ELR (cell line): ENCODE results near the gene SYTL3.

Source experiments
- DNase-seq: peaks from one replicate; pipeline ENCODE4 v3.0.0-alpha.2; 2015; ENCODE audit warnings: low read depth

Gene SYTL3

GRCh38 chr6:158793432-158793831, 143.6 kb downstream of the SYTL3 start:
- DNase-seq: peak; percentile 73

GRCh38 chr6:158795516-158795915, 145.7 kb downstream of the SYTL3 start:
- no peak for DNase-seq

DNA sequence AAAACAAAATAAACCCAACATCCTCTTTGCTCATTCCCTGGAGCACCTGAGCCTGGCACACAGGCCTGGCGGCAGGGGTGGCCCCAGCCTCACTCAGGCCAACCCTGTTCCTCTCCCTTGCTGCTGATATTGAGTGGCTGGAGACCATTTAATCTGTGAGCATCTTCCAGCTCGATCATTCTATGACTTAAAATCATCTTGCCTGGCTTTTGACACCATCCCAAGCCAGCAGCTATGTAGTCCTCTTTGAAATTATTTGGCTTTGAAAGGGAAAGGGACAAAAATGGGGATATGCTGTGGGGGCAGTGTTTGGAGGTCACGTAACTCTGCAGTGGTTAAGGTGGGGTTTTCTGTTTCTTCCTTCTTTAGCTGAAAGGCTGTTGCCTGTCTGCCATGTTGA, 146.5 kb downstream of the SYTL3 start:
- no peak for DNase-seq

GRCh38 chr6:158797331-158798310, 147.8 kb downstream of the SYTL3 start:
- DNase-seq: no peak

GRCh38 chr6:158798311-158798710, 148.5 kb downstream of the SYTL3 start:
- DNase-seq: no peak

DNA sequence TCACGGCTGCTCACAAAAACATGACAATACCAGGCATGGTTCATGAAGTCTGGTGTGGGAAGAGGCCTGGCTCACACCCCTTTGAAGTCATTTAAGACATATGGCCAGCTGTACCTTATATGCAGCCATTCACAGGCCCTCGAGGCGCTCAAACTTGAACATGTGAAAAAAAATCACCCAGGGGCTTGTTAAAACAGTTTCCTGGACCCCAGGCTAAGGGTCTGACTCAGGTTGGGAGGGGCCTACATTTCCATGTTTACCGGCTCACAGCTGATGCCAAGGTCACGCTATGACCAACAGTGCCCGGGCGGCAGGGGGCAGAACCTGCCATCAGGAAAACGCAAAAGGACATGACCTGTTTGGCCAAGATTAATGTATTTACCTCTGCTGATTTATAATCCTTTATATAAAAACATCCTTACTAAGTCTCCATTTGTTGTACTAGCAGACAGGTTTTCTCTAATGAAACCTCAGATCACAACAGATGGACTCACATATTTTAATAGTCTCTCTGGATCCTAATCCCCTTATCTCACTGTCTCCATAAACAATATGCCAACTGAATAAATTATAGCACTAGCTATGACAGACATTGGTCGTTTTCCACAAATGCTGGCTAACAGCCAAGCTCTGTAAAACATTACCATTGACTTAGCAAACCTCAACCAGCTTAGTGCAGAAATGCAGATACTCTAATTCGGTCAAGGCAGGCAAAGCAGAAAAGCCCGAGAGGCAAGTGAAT, 149.4 kb downstream of the SYTL3 start:
- peak; percentile 25 for DNase-seq

- no peak for DNase-seq
Measured at GRCh38 chr6:158801655-158802294, 151.9 kb downstream of the SYTL3 start.

GRCh38 chr6:158803733-158804143, 153.9 kb downstream of the SYTL3 start:
- DNase-seq: peak; percentile 50

DNA sequence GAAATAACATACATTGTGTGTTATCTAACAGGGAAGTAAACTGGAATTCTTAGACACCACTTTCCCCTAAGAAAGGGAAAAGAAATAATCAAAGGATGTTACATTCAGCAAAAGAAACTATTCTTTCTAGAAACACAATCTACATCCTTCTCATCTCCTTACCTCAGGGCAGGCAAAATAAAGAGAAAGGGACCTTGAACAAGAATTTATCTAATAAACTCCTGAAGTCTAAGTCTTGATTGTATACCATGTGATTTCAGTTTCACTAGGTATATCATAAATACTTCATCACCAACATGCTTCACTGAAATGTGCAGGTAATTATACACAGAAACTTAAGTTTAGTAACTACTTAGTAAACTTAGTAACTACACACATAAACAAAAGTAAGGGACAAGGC, 154.4 kb downstream of the SYTL3 start:
- no peak for DNase-seq

DNA sequence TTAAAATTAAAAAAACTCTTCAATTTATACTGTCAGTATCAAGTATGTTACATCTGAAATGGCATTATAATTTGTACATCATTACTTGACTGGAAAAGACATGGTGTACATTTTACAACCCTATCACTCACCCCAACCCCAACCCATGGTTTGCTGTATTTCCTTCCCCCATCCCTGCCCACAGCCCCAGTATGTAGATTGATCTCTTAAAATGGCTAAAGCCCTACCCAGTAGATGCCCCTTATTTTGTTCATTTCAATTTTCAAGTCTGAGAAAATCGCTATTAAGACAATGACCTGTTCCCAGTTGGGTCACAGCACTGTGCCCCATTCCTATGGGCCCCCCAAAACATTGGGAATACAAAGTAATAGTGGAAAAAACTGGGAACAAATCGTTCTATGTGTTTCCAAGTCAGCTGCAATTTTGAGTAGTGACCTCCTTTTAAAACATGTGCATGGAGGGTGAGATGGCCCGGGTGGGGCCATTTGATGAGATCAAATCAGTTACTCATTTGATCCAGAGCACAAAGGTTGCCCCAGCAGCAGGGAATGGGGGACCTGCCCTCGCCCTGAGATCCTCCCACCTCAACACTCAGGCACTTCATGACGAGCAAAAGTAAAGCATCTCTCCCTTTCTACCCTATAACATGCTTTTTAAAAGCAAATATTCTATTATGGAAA, 156.0 kb downstream of the SYTL3 start:
- DNase-seq: no peak

DNA sequence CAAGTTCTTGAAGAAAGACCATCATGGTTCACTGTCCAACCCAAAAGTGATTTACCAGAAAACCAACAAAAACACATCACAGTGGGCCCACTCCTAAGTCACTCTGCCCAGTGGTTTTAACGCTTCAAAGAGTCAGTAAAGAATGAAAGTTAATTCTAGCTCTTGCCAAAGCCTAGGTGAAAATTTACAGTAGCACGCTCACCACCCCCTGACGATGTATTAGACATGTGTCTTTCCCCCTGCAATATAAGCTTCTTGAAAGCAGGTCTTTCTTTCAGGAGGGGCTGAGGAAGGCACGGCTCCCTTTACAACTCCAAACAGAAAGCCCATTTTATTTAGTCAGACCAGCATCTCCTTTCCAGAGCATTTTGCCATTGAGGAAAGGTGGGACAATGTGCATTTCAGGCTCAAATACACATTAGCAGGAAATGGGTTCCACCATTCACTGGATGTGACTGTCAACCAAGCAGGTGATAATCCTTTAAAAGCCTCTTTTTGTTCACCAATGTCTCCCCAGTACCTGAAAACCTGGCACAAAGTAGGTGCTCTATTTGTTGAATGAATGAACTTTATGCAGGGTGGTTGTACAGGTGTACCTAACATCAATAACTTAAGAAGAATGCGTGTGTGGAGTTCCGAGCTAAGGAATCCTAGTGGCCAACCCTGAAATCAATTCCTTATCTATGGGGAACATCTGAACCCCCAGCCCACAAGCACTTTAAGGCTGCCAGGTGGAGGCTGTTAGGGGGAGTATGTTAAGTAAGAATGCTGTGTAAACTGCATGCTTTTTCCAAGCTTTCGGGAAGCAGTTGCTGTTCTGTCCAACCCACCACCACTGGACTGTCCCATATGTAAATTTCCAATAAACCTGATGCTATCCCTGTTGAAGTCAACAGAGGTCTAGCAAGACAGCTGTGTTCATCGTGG, 157.9 kb downstream of the SYTL3 start:
- DNase-seq: no peak

GRCh38 chr6:158808442-158808833, 158.6 kb downstream of the SYTL3 start:
- no peak for DNase-seq

- no peak for DNase-seq
Measured at GRCh38 chr6:158808941-158809678, 159.3 kb downstream of the SYTL3 start.

DNA sequence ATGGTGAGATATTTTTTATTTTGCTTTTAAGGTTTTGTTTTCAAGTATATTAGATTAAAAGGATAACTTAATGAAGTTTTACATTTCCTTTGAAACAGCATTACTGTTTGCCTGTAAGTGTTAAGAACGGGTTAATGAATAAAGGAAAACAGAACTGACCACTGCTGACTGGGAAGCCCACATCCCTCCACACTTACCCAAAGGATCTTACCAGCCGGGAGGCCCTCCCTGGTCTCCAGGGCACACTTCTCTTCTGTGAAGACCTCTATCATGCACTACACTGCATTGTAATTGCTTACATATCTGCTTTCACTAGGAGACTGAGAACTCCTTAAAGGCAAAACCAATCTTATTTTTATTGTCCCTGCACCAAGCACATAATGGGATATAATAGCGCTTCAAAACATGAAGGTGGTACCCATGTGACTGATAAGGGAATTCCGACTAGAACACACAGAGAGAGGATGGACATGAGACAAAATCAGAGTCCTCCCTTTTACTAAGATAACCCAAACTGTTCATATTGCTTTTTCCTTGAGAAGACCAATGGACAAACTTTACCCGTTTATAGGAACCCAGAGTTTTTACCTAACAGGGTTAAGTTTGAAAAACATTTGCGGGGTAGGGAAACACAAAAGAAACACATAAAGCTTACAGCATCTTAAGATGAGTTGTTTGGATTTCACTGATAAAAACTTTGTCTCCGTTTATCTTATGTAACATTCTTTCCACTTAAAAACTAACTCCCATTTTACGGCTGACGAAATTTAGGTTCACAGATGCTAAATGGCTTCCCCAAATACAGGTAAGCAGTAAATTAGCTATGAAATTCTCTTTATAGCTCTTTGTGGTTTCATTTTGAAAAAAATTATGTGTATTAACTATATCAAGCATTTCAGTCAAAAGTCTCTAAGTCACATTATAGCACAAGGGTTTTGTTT, 160.6 kb downstream of the SYTL3 start:
- no peak for DNase-seq

GRCh38 chr6:158812611-158813010, 162.8 kb downstream of the SYTL3 start:
- DNase-seq: no peak

DNA sequence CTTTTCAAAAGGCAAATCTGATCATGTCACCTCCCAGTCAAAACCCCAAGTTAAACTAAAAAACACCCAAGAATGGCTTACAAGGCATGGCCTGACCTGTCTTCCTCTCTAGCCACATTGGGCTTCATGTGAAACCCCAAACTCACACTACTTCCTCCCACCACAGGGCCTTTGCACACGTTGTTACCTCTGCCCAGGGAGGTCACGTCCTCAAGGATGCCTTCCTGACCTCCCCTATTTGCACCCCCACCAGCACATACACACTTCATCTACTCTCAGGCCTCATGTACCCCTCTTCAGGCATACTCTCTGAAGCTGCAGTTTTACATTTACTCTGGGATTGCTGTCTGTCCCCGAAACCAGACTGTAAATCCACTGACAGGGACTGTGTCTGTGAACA, 163.2 kb downstream of the SYTL3 start:
- no peak for DNase-seq
